ENCODE data around the gene WAS.

- no peak for TF ChIP-seq POLR2A (IDR thresholded peaks at IDR 0.05; ENCODE audit: low read depth, low read length)
- no peak for TF ChIP-seq POLR2AphosphoS5 (IDR thresholded peaks at IDR 0.05; ENCODE audit: low read depth, low read length)
These were observed 16.1 kb upstream of the WAS start for GRCh38 chrX:48667509-48667908.
